MM.1S (cell line): Measurements from ENCODE around the gene TSPAN15.

ENCODE experiments used
- CTCF ChIP-seq: fragments of 300-600 bp; sonication (generic); IDR thresholded peaks from 2 replicates; pipeline ENCODE4 v1.5.1; 2016; ENCODE audit warnings: antibody characterized with exemption, low read length, mixed read lengths
- EZH2 ChIP-seq: fragments of 300-600 bp; sonication (generic); optimal IDR thresholded peaks from 2 replicates; pipeline ENCODE3; 2017; ENCODE audit warnings: low read depth, mild to moderate bottlenecking, antibody characterized with exemption, low read length, mixed read lengths
- EZH2phosphoT487 ChIP-seq: fragments of 300-600 bp; sonication (generic); IDR thresholded peaks from 2 replicates; pipeline ENCODE4 v1.6.1; 2018; ENCODE audit warnings: antibody characterized with exemption, low read length

- TF ChIP-seq EZH2phosphoT487 (no peak), CTCF (no peak), EZH2 (no peak)
These were observed 41.3 kb upstream of the TSPAN15 start for GRCh38 chr10:69409968-69410367.
